ENCODE measurements around the gene SIX2. TPM values are rescaled to one million over a fixed set of nuclear protein-coding genes. Genes with fewer than 3 reads are reported as not detected.

The SIX2 gene
- total RNA-seq, 1 experiment from 2014 or later: 12.2 TPM

- no peak for DNase-seq (ENCODE audit: low read depth)
Observed at GRCh38 chr2:45002686-45003085, 6.6 kb downstream of the SIX2 start.

GRCh38 chr2:45001869-45002385 lies 7.3 kb downstream of the SIX2 start:
- DNase-seq (ENCODE audit: low read depth): no peak

- DNase-seq (ENCODE audit: low read depth): no peak
Observed at GRCh38 chr2:45000921-45001868, 8.1 kb downstream of the SIX2 start.

GRCh38 chr2:45000341-45000901 lies 8.8 kb downstream of the SIX2 start:
- DNase-seq (ENCODE audit: low read depth): no peak

- no peak for DNase-seq (ENCODE audit: low read depth)
Observed at GRCh38 chr2:44999540-44999939, 9.7 kb downstream of the SIX2 start.

GRCh38 chr2:44997963-44998362 lies 11.3 kb downstream of the SIX2 start:
- no peak for DNase-seq (ENCODE audit: low read depth)

- no peak for DNase-seq (ENCODE audit: low read depth)
Observed at GRCh38 chr2:44996356-44996755, 12.9 kb downstream of the SIX2 start.

- no peak for DNase-seq (ENCODE audit: low read depth)
Observed at GRCh38 chr2:44994377-44994776, 14.9 kb downstream of the SIX2 start.

- DNase-seq (ENCODE audit: low read depth): no peak
Observed at GRCh38 chr2:44989176-44989575, 20.1 kb downstream of the SIX2 start.

- DNase-seq (ENCODE audit: low read depth): no peak
Observed at GRCh38 chr2:44983836-44984604, 25.2 kb downstream of the SIX2 start.

- peak; percentile 78 for DNase-seq (ENCODE audit: low read depth)
Observed at GRCh38 chr2:44981714-44982108, 27.5 kb downstream of the SIX2 start.

- DNase-seq (ENCODE audit: low read depth): no peak
Observed at GRCh38 chr2:44980751-44981713, 28.2 kb downstream of the SIX2 start.

- DNase-seq (ENCODE audit: low read depth): no peak
Observed at GRCh38 chr2:44979581-44979980, 29.7 kb downstream of the SIX2 start.

GRCh38 chr2:44975571-44976450 lies 33.4 kb downstream of the SIX2 start:
- no peak for DNase-seq (ENCODE audit: low read depth)

- peak; percentile 65 for DNase-seq (ENCODE audit: low read depth)
Observed at GRCh38 chr2:44974064-44974715, 35.1 kb downstream of the SIX2 start.

- no peak for DNase-seq (ENCODE audit: low read depth)
Observed at GRCh38 chr2:44972771-44973535, 36.3 kb downstream of the SIX2 start.

GRCh38 chr2:44970846-44971450 lies 38.3 kb downstream of the SIX2 start:
- peak; percentile 65 for DNase-seq (ENCODE audit: low read depth)

- DNase-seq (ENCODE audit: low read depth): no peak
Observed at GRCh38 chr2:44969936-44970335, 39.3 kb downstream of the SIX2 start.
